ENCODE data around the gene KDM4B. TPM values are rescaled to one million over a fixed set of nuclear protein-coding genes. Genes with fewer than 3 reads are reported as not detected.
"Not testable (repeated sequence)": the region's sequence is repeated elsewhere in the genome, so short reads cannot be mapped to it uniquely, and the experiment has no call there.

KDM4B gene
- polyA plus RNA-seq, 1 experiment, result 7.7 TPM

GRCh38 chr19:4930664-4931063 lies 38.2 kb upstream of the KDM4B start:
- DNase-seq (ENCODE audit: low read depth, low spot score), result no peak
- POLR2A ChIA-PET, result interaction anchor here (1.0 kb wide), 1 partner anchor 38 kb away, joined by 3 read pairs; the partner anchor contains the start of gene KDM4B

DNA sequence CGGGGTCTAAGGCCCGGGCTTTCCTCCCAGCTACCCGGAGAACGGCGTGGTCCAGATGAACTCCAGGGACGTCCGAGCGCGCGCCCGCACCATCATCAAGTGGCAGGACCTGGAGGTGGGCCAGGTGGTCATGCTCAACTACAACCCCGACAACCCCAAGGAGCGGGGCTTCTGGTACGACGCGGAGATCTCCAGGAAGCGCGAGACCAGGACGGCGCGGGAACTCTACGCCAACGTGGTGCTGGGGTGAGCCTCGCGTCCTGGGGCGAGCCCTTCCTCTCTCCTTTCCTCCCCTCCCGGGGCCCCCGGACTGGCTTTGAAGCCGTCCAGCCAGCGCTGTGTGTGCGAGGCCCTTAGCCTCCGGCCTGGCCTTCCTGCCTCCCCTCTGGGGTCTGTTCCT lies 36.2 kb upstream of the KDM4B start:
- Histone ChIP-seq H3K4me3 (ENCODE audit: low read depth, low read length) (no peak overlapping the region), H3K9me3 (ENCODE audit: control insufficient read depth, insufficient read depth, low read length) (peaks cover 13% of the 10 kb centered on the region; the same call in 1 of the 2 replicates), H3K27ac (ENCODE audit: low read depth, low read length) (no peak overlapping the region), H3K27me3 (ENCODE audit: control insufficient read depth, insufficient read depth, low read length) (no peaks in the 10 kb centered on the region)
- TF ChIP-seq, protein P1, sequence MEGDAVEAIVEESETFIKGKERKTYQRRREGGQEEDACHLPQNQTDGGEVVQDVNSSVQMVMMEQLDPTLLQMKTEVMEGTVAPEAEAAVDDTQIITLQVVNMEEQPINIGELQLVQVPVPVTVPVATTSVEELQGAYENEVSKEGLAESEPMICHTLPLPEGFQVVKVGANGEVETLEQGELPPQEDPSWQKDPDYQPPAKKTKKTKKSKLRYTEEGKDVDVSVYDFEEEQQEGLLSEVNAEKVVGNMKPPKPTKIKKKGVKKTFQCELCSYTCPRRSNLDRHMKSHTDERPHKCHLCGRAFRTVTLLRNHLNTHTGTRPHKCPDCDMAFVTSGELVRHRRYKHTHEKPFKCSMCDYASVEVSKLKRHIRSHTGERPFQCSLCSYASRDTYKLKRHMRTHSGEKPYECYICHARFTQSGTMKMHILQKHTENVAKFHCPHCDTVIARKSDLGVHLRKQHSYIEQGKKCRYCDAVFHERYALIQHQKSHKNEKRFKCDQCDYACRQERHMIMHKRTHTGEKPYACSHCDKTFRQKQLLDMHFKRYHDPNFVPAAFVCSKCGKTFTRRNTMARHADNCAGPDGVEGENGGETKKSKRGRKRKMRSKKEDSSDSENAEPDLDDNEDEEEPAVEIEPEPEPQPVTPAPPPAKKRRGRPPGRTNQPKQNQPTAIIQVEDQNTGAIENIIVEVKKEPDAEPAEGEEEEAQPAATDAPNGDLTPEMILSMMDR (IDR thresholded peaks at IDR 0.05; ENCODE audit: low read depth, low read length), result no peak
- ChIA-PET CTCF (no interaction called here), POLR2A (no interaction called here)
- no peak for DNase-seq (ENCODE audit: low read depth, low spot score)

More at GRCh38 chr19:4930664-4931063, 38.2 kb upstream of the KDM4B start:
- CTCF ChIA-PET, result no interaction called here
- Histone ChIP-seq H3K4me3 (ENCODE audit: low read depth, low read length) (no peak overlapping the region), H3K27ac (ENCODE audit: low read depth, low read length) (no peak overlapping the region), H3K27me3 (ENCODE audit: control insufficient read depth, insufficient read depth, low read length) (no peaks in the 10 kb centered on the region), H3K9me3 (ENCODE audit: control insufficient read depth, insufficient read depth, low read length) (peaks cover 13% of the 10 kb centered on the region; the same call in 1 of the 2 replicates)
- TF ChIP-seq, protein P1 (IDR thresholded peaks at IDR 0.05; ENCODE audit: low read depth, low read length), result no peak

GRCh38 chr19:4933528-4933927 lies 35.4 kb upstream of the KDM4B start:
- H3K27ac ChIP-seq (ENCODE audit: low read depth, low read length), result no peak overlapping the region
- CTCF ChIA-PET, result interaction anchor here (0.6 kb wide), 1 partner anchor 99 kb away, joined by 4 read pairs; no protein-coding TSS in a partner anchor
- no peaks in the 10 kb centered on the region for H3K27me3 ChIP-seq (ENCODE audit: control insufficient read depth, insufficient read depth, low read length)
- no peak overlapping the region for H3K4me3 ChIP-seq (ENCODE audit: low read depth, low read length)
- TF ChIP-seq, protein P1 (IDR thresholded peaks at IDR 0.05; ENCODE audit: low read depth, low read length), result no peak
- POLR2A ChIA-PET, result no interaction called here
- H3K9me3 ChIP-seq (ENCODE audit: control insufficient read depth, insufficient read depth, low read length), result peaks cover 13% of the 10 kb centered on the region; the same call in 1 of the 2 replicates
- no peak for DNase-seq (ENCODE audit: low read depth, low spot score)

DNA sequence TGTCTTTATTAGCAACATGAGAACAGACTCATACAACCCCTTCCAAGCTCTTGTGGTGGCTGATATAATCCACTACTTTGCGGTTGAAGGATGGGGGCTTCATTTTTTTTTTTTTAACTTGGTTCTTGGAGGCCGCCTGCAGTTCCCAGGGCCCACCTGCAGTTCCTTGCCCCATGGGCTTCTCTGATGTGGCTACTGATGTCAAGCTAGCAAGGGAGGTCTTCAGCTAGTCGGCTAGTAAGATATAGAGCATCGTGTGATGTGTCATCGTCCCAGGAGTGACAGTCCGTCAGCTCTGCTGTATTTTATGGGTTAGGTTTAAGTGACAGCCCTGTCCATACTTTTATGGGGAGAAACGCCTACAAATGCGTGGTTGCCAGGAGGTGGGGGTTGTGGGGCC lies 33.5 kb upstream of the KDM4B start:
- Histone ChIP-seq H3K27me3 (ENCODE audit: control insufficient read depth, insufficient read depth, low read length) (no peaks in the 10 kb centered on the region), H3K4me3 (ENCODE audit: low read depth, low read length) (no peak overlapping the region), H3K27ac (ENCODE audit: low read depth, low read length) (no peak overlapping the region), H3K9me3 (ENCODE audit: control insufficient read depth, insufficient read depth, low read length) (peaks cover 10% of the 10 kb centered on the region; the same call in 1 of the 2 replicates)
- DNase-seq (ENCODE audit: low read depth, low spot score), result no peak
- CTCF ChIA-PET, result interaction anchor here (0.7 kb wide), 1 partner anchor 23 kb away, joined by 3 read pairs; no protein-coding TSS in a partner anchor
- TF ChIP-seq, protein P1 (IDR thresholded peaks at IDR 0.05; ENCODE audit: low read depth, low read length), result no peak
- POLR2A ChIA-PET, result interaction anchor here (1.0 kb wide), 1 partner anchor 15 kb away, joined by 3 read pairs; no protein-coding TSS in a partner anchor

GRCh38 chr19:4937060-4937459 lies 31.9 kb upstream of the KDM4B start:
- ChIA-PET POLR2A (interaction anchor here (0.5 to 0.6 kb wide), 3 partner anchors 11 to 47 kb away, joined by 4 to 6 read pairs (median 4); no protein-coding TSS in a partner anchor), CTCF (interaction anchor here (1.4 kb wide), 1 partner anchor 128 kb away, joined by 3 read pairs; no protein-coding TSS in a partner anchor)
- H3K9me3 ChIP-seq (ENCODE audit: control insufficient read depth, insufficient read depth, low read length), result peaks cover 6% of the 10 kb centered on the region; the same call in 1 of the 2 replicates
- no peak overlapping the region for H3K4me3 ChIP-seq (ENCODE audit: low read depth, low read length)
- no peak for DNase-seq (ENCODE audit: low read depth, low spot score)
- no peak overlapping the region for H3K27ac ChIP-seq (ENCODE audit: low read depth, low read length)
- H3K27me3 ChIP-seq (ENCODE audit: control insufficient read depth, insufficient read depth, low read length), result no peaks in the 10 kb centered on the region
- TF ChIP-seq, protein P1 (IDR thresholded peaks at IDR 0.05; ENCODE audit: low read depth, low read length), result no peak

GRCh38 chr19:4938461-4938860 lies 30.5 kb upstream of the KDM4B start:
- H3K27ac ChIP-seq (ENCODE audit: low read depth, low read length); H3K27me3 ChIP-seq (ENCODE audit: control insufficient read depth, insufficient read depth, low read length); DNase-seq (ENCODE audit: low read depth, low spot score); H3K4me3 ChIP-seq (ENCODE audit: low read depth, low read length); H3K9me3 ChIP-seq (ENCODE audit: control insufficient read depth, insufficient read depth, low read length): not testable (repeated sequence)
- POLR2A ChIA-PET, result interaction anchor here (0.7 to 0.8 kb wide), 2 partner anchors 10 to 26 kb away, joined by 3 read pairs; no protein-coding TSS in a partner anchor
- CTCF ChIA-PET, result interaction anchor here (0.6 to 1.4 kb wide), 2 partner anchors 129 to 1648 kb away, joined by 3 to 7 read pairs; no protein-coding TSS in a partner anchor

All from AG04450 (cell line).